HepG2 (cell line): ENCODE measurements around the gene BPIFA2. TPM values are rescaled to one million over a fixed set of nuclear protein-coding genes. Genes with fewer than 3 reads are reported as not detected.

Experiments used
- ARID5B ChIP-seq: IDR thresholded peaks from 2 replicates; pipeline ENCODE4 v1.4.0; 2020; ENCODE audit warnings: mild to moderate bottlenecking, missing genetic modification reagents
- ARNTL ChIP-seq: sonication (generic); formaldehyde crosslinking; IDR thresholded peaks from 2 replicates; pipeline ENCODE4 v1.4.0; 2020; ENCODE audit warnings: mild to moderate bottlenecking, missing genetic modification reagents
- HDAC1 ChIP-seq: sonication (generic); formaldehyde crosslinking; IDR thresholded peaks from 2 replicates; pipeline ENCODE4 v1.5.1; 2020; ENCODE audit warnings: mild to moderate bottlenecking, missing genetic modification reagents
- JUN ChIP-seq: sonication (generic); formaldehyde crosslinking; IDR thresholded peaks from 2 replicates; pipeline ENCODE4 v1.4.0; 2020; ENCODE audit warnings: mild to moderate bottlenecking, missing genetic modification reagents
- KDM5B ChIP-seq: sonication (generic); formaldehyde crosslinking; IDR thresholded peaks from 2 replicates; pipeline ENCODE4 v1.4.0; 2020; ENCODE audit warnings: missing genetic modification reagents, mild to moderate bottlenecking, borderline replicate concordance
- NCOR1 ChIP-seq: fragments of 200-600 bp; sonication (generic); IDR thresholded peaks from 2 replicates; pipeline ENCODE4 v1.7.0; 2017; ENCODE audit warnings: antibody characterized with exemption, low read length, borderline replicate concordance
- POLR2AphosphoS5 ChIP-seq: IDR thresholded peaks from 2 replicates; pipeline ENCODE4 v1.6.1; 2012; ENCODE audit warnings: low read depth, low read length
- REXO4 ChIP-seq: sonication (generic); formaldehyde crosslinking; IDR thresholded peaks from 2 replicates; pipeline ENCODE4 v1.8.0; 2022; ENCODE audit warnings: missing genetic modification reagents, mild to moderate bottlenecking, borderline replicate concordance
- SMARCE1 ChIP-seq: fragments of 450-650 bp; IDR thresholded peaks from 2 replicates; pipeline ENCODE4 v1.6.1; 2017; ENCODE audit warnings: borderline replicate concordance
- XRCC5 ChIP-seq: fragments of 200-400 bp; formaldehyde crosslinking; optimal IDR thresholded peaks from 2 replicates; pipeline ENCODE3; 2017; ENCODE audit warnings: mild to moderate bottlenecking, low read length
- YEATS4 ChIP-seq: sonication (generic); formaldehyde crosslinking; IDR thresholded peaks from 2 replicates; pipeline ENCODE4 v1.4.0; 2020; ENCODE audit warnings: missing genetic modification reagents, borderline replicate concordance
- ZNF557 ChIP-seq: sonication (generic); formaldehyde crosslinking; IDR thresholded peaks from 2 replicates; pipeline ENCODE4 v1.4.0; 2020; ENCODE audit warnings: missing genetic modification reagents
- ZNF878 ChIP-seq: sonication (generic); formaldehyde crosslinking; IDR thresholded peaks from 2 replicates; pipeline ENCODE4 v1.8.1; 2023; ENCODE audit warnings: mild to moderate bottlenecking, missing genetic modification reagents, moderate library complexity
- polyA plus RNA-seq, 8 experiments: library from polyadenylated mRNA; depleted of rRNA in 3 of 8; stranded (reverse) in 7 of 8; unstranded in 1 of 8; fragments of >200 nt; fragmentation: Illumina TruSeq in 4 of 8; extraction: Trizol in 4 of 8; gene quantifications; 2 replicates each; pipeline versions ENCODE4 v1.2.1 to v1.2.3, GENCODE V29; 2011 to 2016; ENCODE audit warnings: low read depth in 4 of 8, missing spikeins in 1 of 8, mixed read lengths in 1 of 8; ENCODE audit not compliant: insufficient read depth in 1 of 8
- total RNA-seq, 5 experiments: library from RNA; depleted of rRNA; stranded (reverse); fragments of >200 nt; fragmentation: Illumina TruSeq; extraction: Trizol; gene quantifications; 2 replicates each; pipeline ENCODE4 v1.2.3, GENCODE V29; 2016; ENCODE audit warnings: low read depth in 1 of 5
- TF ChIP-seq, protein P1 (sequence below), 2 experiments: sonication (generic) in 1 of 2; formaldehyde crosslinking in 1 of 2; IDR thresholded peaks; 2 replicates each; pipeline versions ENCODE4 v1.6.1 to v1.9.0; 2014 to 2022; ENCODE audit warnings: antibody characterized with exemption in 1 of 2, borderline replicate concordance in 1 of 2, inconsistent platforms in 1 of 2, low read depth in 1 of 2, missing genetic modification reagents in 1 of 2
- TF ChIP-seq, protein P2 (sequence below): sonication (generic); formaldehyde crosslinking; IDR thresholded peaks from 2 replicates; pipeline ENCODE4 v1.8.1; 2023; ENCODE audit warnings: mild to moderate bottlenecking, missing genetic modification reagents, borderline replicate concordance
- TF ChIP-seq, protein P3 (sequence below): sonication (generic); formaldehyde crosslinking; IDR thresholded peaks from 2 replicates; pipeline ENCODE4 v1.4.0; 2020; ENCODE audit warnings: mild to moderate bottlenecking, low read depth, missing genetic modification reagents
- TF ChIP-seq, protein P4 (sequence below): sonication (generic); formaldehyde crosslinking; IDR thresholded peaks from 2 replicates; pipeline ENCODE4 v1.5.1; 2020; ENCODE audit warnings: missing genetic modification reagents, mild to moderate bottlenecking, borderline replicate concordance

BPIFA2 gene
- total and polyA plus RNA-seq, 2 of the 13 experiments (the other 11 are each of a cell fraction or from before 2014, with no cell fraction given): not detected

- peak; percentile 90 for TF ChIP-seq ARID5B (CRISPR knock-in tag)
- TF ChIP-seq HDAC1 (CRISPR knock-in tag): peak; percentile 37; the same call in 1 of the 2 replicates
- TF ChIP-seq NCOR1: no peak
- TF ChIP-seq ARNTL (CRISPR knock-in tag): peak; percentile 61; the same call in 1 of the 2 replicates
- TF ChIP-seq, protein P1, sequence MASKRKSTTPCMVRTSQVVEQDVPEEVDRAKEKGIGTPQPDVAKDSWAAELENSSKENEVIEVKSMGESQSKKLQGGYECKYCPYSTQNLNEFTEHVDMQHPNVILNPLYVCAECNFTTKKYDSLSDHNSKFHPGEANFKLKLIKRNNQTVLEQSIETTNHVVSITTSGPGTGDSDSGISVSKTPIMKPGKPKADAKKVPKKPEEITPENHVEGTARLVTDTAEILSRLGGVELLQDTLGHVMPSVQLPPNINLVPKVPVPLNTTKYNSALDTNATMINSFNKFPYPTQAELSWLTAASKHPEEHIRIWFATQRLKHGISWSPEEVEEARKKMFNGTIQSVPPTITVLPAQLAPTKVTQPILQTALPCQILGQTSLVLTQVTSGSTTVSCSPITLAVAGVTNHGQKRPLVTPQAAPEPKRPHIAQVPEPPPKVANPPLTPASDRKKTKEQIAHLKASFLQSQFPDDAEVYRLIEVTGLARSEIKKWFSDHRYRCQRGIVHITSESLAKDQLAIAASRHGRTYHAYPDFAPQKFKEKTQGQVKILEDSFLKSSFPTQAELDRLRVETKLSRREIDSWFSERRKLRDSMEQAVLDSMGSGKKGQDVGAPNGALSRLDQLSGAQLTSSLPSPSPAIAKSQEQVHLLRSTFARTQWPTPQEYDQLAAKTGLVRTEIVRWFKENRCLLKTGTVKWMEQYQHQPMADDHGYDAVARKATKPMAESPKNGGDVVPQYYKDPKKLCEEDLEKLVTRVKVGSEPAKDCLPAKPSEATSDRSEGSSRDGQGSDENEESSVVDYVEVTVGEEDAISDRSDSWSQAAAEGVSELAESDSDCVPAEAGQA (IDR thresholded peaks at IDR 0.05; ENCODE audit: low read depth): no peak
- TF ChIP-seq, protein P1 (CRISPR knock-in tag; IDR thresholded peaks at IDR 0.05; ENCODE audit: borderline replicate concordance): peak; percentile 97
- TF ChIP-seq REXO4 (CRISPR knock-in tag): peak; percentile 69; the same call in 1 of the 2 replicates
- TF ChIP-seq, protein P2, sequence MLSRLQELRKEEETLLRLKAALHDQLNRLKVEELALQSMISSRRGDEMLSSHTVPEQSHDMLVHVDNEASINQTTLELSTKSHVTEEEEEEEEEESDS: peak; percentile 97
- no peak for TF ChIP-seq POLR2AphosphoS5
- peak; percentile 94 for TF ChIP-seq XRCC5
- peak; percentile 99 for TF ChIP-seq ZNF557 (CRISPR knock-in tag)
- TF ChIP-seq, protein P3, sequence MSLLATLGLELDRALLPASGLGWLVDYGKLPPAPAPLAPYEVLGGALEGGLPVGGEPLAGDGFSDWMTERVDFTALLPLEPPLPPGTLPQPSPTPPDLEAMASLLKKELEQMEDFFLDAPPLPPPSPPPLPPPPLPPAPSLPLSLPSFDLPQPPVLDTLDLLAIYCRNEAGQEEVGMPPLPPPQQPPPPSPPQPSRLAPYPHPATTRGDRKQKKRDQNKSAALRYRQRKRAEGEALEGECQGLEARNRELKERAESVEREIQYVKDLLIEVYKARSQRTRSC: no peak
- TF ChIP-seq JUN: 0 out of 2 replicates have a peak, but pooled peaks have one; percentile 76
- TF ChIP-seq KDM5B (CRISPR knock-in tag): peak; percentile 77; the same call in 1 of the 2 replicates
- peak; percentile 97 for TF ChIP-seq ZNF878 (CRISPR knock-in tag)
- TF ChIP-seq SMARCE1: no peak
- TF ChIP-seq YEATS4 (CRISPR knock-in tag): peak; percentile 63
- TF ChIP-seq, protein P4, sequence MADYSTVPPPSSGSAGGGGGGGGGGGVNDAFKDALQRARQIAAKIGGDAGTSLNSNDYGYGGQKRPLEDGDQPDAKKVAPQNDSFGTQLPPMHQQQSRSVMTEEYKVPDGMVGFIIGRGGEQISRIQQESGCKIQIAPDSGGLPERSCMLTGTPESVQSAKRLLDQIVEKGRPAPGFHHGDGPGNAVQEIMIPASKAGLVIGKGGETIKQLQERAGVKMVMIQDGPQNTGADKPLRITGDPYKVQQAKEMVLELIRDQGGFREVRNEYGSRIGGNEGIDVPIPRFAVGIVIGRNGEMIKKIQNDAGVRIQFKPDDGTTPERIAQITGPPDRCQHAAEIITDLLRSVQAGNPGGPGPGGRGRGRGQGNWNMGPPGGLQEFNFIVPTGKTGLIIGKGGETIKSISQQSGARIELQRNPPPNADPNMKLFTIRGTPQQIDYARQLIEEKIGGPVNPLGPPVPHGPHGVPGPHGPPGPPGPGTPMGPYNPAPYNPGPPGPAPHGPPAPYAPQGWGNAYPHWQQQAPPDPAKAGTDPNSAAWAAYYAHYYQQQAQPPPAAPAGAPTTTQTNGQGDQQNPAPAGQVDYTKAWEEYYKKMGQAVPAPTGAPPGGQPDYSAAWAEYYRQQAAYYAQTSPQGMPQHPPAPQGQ: no peak
Observed at GRCh38 chr20:33209789-33210188, 41.8 kb downstream of the BPIFA2 start (continued).
